Uterus (tissue), 4 donors: ENCODE results near the gene CFAP61. TPM values are rescaled to one million over a fixed set of nuclear protein-coding genes. Genes with fewer than 3 reads are reported as not detected.

Experiments
- DNase-seq, 2 donors: peaks; one replicate each; pipeline ENCODE4 v3.0.0-alpha.2; 2019 to 2020
- H3K27ac ChIP-seq, 2 donors: fragments of 200-600 bp; sonication (generic); 1 replicate in 1 of 2; 2 replicates in 1 of 2; pipeline ENCODE4 v1.5.1; 2016 to 2018
- H3K27me3 ChIP-seq, 2 donors: fragments of 200-600 bp; sonication (generic); one replicate each; pipeline ENCODE4 v1.5.1; 2018 to 2019; ENCODE audit warnings: control low read depth in 1 of 2
- H3K36me3 ChIP-seq, 2 donors: fragments of 200-600 bp; sonication (generic); one replicate each; pipeline ENCODE4 v1.5.1; 2019; ENCODE audit warnings: control low read depth in 1 of 2
- H3K4me1 ChIP-seq, 2 donors: fragments of 200-600 bp; sonication (generic); one replicate each; pipeline ENCODE4 v1.5.1; 2018 to 2019; ENCODE audit warnings: control low read depth in 1 of 2
- H3K4me3 ChIP-seq, 2 donors: fragments of 200-600 bp; sonication (generic); 1 replicate in 1 of 2; 2 replicates in 1 of 2; pipeline ENCODE4 v1.5.1; 2018 to 2019; ENCODE audit warnings: mild to moderate bottlenecking in 1 of 2
- H3K9me3 ChIP-seq, 2 donors: fragments of 200-600 bp; sonication (generic); one replicate each; pipeline ENCODE4 v1.5.1; 2019; ENCODE audit warnings: control low read depth in 1 of 2
- POLR2A ChIP-seq, 2 donors: fragments of 450-650 bp; IDR thresholded peaks; one replicate each; pipeline ENCODE4 v1.6.1; 2016; ENCODE audit warnings: antibody characterized with exemption in 2 of 2, mild to moderate bottlenecking in 1 of 2, moderate library complexity in 1 of 2
- intact Hi-C: fragments of 100-400 bp; cut with DNase I; formaldehyde crosslinking; loops from one replicate; pipeline ENCODE4 v1.15.1; 2023; ENCODE audit warnings: low total_unique reads
- total RNA-seq, 4 donors: library from RNA; depleted of rRNA in 3 of 4; stranded (reverse); fragments of >200 nt in 3 of 4; gene quantifications; one replicate each; pipeline versions ENCODE4 v1.1.0 to v1.2.4, GENCODE V29; 2014 to 2023
- TF ChIP-seq, protein P1 (sequence below), 4 experiments: fragments of 200-600 bp in 2 of 4; fragments of 450-650 bp in 2 of 4; sonication (generic) in 2 of 4; IDR thresholded peaks; one replicate each; pipeline ENCODE4 v1.5.1; 2016 to 2019; ENCODE audit warnings: antibody characterized with exemption in 4 of 4, mild to moderate bottlenecking in 2 of 4, moderate library complexity in 1 of 4
- donor health status: DM: yes; HTN: yes; CAD: no.

The CFAP61 gene
- total RNA-seq, 4 donors from 2014 or later: 3.0 to 8.2 (median 7.5) TPM; not detected in 1

- Histone ChIP-seq H3K4me3 (no peak overlapping the region), H3K27me3 (peaks cover 6 to 43% of the 10 kb centered on the region in 2 donors), H3K4me1 (peaks cover 0 to 16% of the 10 kb centered on the region in 2 donors), H3K27ac (no peak overlapping the region), H3K36me3 (no peaks in the 10 kb centered on the region), H3K9me3 (no peaks in the 10 kb centered on the region)
- no peak for DNase-seq
- intact Hi-C loops: no loop called here
- no peak for TF ChIP-seq POLR2A (IDR thresholded peaks at IDR 0.05)
- TF ChIP-seq, protein P1, sequence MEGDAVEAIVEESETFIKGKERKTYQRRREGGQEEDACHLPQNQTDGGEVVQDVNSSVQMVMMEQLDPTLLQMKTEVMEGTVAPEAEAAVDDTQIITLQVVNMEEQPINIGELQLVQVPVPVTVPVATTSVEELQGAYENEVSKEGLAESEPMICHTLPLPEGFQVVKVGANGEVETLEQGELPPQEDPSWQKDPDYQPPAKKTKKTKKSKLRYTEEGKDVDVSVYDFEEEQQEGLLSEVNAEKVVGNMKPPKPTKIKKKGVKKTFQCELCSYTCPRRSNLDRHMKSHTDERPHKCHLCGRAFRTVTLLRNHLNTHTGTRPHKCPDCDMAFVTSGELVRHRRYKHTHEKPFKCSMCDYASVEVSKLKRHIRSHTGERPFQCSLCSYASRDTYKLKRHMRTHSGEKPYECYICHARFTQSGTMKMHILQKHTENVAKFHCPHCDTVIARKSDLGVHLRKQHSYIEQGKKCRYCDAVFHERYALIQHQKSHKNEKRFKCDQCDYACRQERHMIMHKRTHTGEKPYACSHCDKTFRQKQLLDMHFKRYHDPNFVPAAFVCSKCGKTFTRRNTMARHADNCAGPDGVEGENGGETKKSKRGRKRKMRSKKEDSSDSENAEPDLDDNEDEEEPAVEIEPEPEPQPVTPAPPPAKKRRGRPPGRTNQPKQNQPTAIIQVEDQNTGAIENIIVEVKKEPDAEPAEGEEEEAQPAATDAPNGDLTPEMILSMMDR (IDR thresholded peaks at IDR 0.05): no peak
Measured at GRCh38 chr20:20368418-20369249, 316.3 kb downstream of the CFAP61 start.

GRCh38 chr20:20369250-20370093, 317.1 kb downstream of the CFAP61 start:
- H3K36me3 ChIP-seq: no peaks in the 10 kb centered on the region
- DNase-seq: no peak
- peaks cover 6 to 39% of the 10 kb centered on the region in 2 donors for H3K27me3 ChIP-seq
- H3K4me1 ChIP-seq: peaks cover 0 to 16% of the 10 kb centered on the region in 2 donors
- no peaks in the 10 kb centered on the region for H3K9me3 ChIP-seq
- no peak for TF ChIP-seq POLR2A (IDR thresholded peaks at IDR 0.05)
- TF ChIP-seq, protein P1 (IDR thresholded peaks at IDR 0.05): no peak
- H3K27ac ChIP-seq: no peak overlapping the region
- H3K4me3 ChIP-seq: no peak overlapping the region
- intact Hi-C loops: no loop called here

- Histone ChIP-seq H3K4me3 (no peak overlapping the region), H3K27me3 (peaks cover 6 to 32% of the 10 kb centered on the region in 2 donors), H3K27ac (no peak overlapping the region), H3K36me3 (no peaks in the 10 kb centered on the region), H3K9me3 (no peaks in the 10 kb centered on the region), H3K4me1 (peaks cover 0 to 16% of the 10 kb centered on the region in 2 donors)
- no peak for DNase-seq
- TF ChIP-seq, protein P1 (IDR thresholded peaks at IDR 0.05): no peak
- no peak for TF ChIP-seq POLR2A (IDR thresholded peaks at IDR 0.05)
- intact Hi-C loops: no loop called here
Measured at GRCh38 chr20:20370094-20370575, 317.8 kb downstream of the CFAP61 start.

DNA sequence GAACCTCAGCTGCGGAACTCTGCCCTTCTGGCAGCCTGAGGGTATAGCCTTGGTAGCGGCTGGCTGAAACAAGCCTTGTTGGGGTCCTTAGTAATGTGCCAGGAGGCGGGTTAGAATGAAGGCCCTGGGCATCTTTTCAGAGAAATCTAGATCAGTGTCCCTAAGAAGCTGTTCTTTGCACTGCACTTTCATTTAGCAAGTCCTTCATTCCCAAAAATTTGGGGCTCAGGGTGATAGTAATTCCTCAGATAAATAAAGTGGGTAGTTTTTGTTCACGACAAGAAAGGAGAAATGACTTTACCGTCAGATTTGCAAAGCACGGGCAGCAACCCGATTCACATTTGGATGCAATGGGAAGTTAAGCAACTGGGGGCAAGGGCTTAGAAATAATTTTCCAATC, 318.8 kb downstream of the CFAP61 start:
- intact Hi-C loops: no loop called here
- H3K36me3 ChIP-seq: no peaks in the 10 kb centered on the region
- no peaks in the 10 kb centered on the region for H3K9me3 ChIP-seq
- no peak overlapping the region for H3K4me3 ChIP-seq
- TF ChIP-seq POLR2A (IDR thresholded peaks at IDR 0.05): no peak
- TF ChIP-seq, protein P1 (IDR thresholded peaks at IDR 0.05): no peak
- H3K27ac ChIP-seq: no peak overlapping the region
- no peak for DNase-seq
- peaks cover 6 to 24% of the 10 kb centered on the region in 2 donors for H3K27me3 ChIP-seq
- peaks cover 0 to 16% of the 10 kb centered on the region in 2 donors for H3K4me1 ChIP-seq
